Activated CD4-positive, alpha-beta T cell treated with anti-CD3 and anti-CD28 coated beads, Interleukin-2, amount 50 U/mL, for 1 hour (primary cell): ENCODE measurements around the gene RASSF10.
"Not testable (repeated sequence)": the region's sequence is repeated elsewhere in the genome, so short reads cannot be mapped to it uniquely, and the experiment has no call there.

Experiments
- DNase-seq: peaks from one replicate; pipeline ENCODE4 v3.0.0-alpha.2; 2020

RASSF10 gene

GRCh38 chr11:13029872-13030271, 20.8 kb downstream of the RASSF10 start:
- DNase-seq, result no peak

- DNase-seq, result no peak
Measured at GRCh38 chr11:13030857-13031256, 21.7 kb downstream of the RASSF10 start.

- no peak for DNase-seq
Measured at GRCh38 chr11:13031349-13031748, 22.2 kb downstream of the RASSF10 start.

- DNase-seq, result no peak
Measured at GRCh38 chr11:13033760-13034533, 24.8 kb downstream of the RASSF10 start.

- no peak for DNase-seq
Measured at GRCh38 chr11:13035711-13036110, 26.6 kb downstream of the RASSF10 start.

- DNase-seq, result no peak
Measured at GRCh38 chr11:13036235-13036634, 27.1 kb downstream of the RASSF10 start.

DNA sequence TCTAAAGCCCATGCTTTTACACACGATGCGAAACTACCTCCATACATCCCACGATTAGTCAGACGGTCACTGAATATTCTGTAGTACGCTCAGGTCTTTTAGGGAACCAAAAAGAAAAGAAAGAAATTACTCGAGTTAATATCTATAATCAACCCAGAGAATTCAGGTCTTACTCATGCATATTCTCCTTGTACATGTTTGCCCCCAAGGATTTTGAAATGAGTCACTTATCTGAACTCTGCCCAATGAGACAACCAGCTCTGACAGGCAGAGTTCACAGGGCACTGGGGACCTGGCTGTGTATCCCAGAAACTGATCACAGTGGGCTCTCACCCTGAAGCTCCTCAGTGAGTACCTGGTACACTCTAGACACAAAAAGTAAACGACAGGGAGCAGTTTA, 29.2 kb downstream of the RASSF10 start:
- DNase-seq, result no peak

DNA sequence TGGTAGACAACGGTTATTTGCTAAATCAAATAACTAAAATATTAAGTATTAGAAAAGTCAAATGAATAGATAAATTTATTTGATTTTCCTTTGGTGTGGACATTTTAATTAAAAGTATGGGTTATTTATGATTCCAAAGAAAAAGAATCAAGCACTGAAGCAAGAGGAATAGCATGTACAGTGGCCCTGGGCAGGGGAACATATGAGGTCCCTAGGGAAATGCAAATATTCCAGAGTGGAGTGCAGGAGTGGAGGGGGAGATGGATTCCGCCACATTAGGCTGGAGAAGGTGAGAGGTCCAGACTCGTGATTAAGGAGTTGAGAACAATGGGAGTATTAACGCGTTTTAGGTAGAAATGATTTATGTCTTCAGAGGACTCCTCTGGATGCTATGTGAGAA, 30.0 kb downstream of the RASSF10 start:
- no peak for DNase-seq

- DNase-seq, result no peak
Measured at GRCh38 chr11:13040969-13041561, 31.9 kb downstream of the RASSF10 start.

DNA sequence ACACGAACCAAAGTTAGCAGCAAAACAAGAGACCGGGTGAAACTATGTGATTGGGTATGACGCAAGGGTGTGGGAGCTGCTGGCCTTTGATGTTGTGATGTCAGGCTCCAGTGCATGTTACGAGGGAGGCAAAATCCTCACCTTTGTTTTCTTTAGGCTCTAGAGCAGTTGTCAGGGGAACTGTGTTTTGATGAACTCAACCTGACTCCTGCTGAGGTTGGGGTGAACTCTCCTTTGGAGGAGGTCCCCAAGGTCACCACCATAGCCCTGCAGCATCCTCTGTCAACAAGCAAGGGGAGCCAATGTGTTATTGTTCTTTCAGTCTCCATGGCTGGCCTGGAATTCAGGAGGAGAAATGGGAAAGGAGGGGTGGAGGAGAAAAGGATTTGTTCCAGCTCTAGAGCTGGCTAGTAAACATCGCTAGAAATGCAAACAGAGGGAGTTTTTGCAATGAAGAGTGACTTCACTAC, 33.8 kb downstream of the RASSF10 start:
- no peak for DNase-seq

- no peak for DNase-seq
Measured at GRCh38 chr11:13043912-13044628, 35.0 kb downstream of the RASSF10 start.

DNA sequence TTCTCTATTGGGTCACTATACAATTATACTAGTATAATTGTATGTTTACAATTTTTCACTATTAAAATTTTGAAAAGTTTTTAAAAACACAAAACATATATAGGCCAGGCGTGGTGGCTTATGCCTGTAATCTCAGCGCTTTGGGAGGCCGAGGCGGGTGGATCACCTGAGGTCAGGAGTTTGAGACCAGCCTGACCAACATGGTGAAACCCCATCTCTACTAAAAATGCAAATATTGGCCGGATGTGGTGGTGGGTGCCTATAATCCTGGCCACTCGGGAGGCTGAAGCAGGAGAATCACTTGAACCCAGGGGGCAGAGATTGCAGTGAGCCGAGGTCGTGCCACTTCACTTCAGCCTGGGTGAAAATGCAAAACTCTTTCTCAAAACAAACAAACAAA, 36.0 kb downstream of the RASSF10 start:
- not testable (repeated sequence) for DNase-seq

DNA sequence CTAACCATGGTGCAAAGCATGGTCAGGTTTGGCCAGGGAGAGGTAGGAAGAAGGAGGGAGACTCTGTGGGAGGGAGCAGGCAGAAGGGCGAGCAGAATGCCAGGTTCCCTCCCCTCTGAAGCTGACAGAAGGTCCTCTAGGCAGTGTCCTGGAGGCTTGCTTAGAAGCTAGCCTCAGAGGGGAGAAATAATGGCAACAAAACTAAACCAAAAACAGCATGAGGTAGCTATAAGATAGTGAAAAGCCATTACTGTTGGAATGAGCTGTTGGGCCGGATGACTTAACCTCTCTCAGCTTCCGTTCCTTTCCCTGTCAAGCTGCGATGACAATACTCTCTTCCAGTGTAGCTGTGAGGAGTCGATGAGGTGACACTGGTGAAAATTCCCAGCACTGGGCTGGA, 36.6 kb downstream of the RASSF10 start:
- DNase-seq, result no peak

DNA sequence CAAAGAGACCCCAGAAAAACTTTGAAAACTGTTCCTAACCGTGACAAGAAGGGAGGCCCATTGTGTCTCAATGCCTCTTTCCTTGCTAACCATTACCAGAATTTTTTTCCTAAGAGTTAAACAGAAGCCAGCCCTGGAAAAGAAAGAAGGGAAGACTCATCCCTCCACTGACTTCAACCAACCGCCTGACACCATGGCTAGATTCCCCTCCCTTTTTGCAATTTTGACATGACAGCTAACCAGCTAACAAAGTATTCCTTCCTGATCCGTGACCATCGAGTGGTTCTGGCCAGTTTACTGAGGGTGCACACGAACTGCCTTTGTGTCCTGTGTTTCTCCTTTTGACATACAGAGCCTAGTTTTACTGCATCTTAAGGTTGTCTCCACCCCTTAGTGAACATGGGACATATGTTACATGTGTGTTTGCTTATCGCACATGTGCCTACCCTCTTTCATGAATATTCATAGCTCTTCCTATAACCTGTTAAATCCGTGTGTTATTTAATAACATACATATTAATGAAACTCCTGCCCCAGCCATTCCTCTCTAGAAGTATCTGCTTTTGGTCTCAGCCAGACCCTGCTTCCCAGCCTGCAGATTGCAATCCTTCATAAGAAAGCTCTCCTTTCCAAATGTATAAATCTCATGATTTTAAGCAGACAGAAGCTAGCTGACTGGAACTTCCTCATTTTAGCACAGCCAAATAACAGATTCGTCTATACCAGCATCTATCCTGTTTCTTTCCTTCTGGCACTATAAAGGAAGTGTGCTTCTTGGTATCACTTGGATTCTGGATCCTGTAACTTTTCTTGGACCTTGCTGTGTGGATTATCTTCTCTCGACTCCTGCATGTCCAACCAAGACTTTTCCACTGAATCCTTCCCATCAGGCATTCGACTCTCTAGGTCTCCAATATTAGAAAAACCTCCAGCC, 37.8 kb downstream of the RASSF10 start:
- no peak for DNase-seq

- DNase-seq, result no peak
Measured at GRCh38 chr11:13047884-13048283, 38.8 kb downstream of the RASSF10 start.

- no peak for DNase-seq
Measured at GRCh38 chr11:13051257-13051656, 42.1 kb downstream of the RASSF10 start.

- no peak for DNase-seq
Measured at GRCh38 chr11:13052130-13052571, 43.0 kb downstream of the RASSF10 start.

GRCh38 chr11:13053255-13053917, 44.3 kb downstream of the RASSF10 start:
- DNase-seq, result no peak

- no peak for DNase-seq
Measured at GRCh38 chr11:13054278-13054677, 45.2 kb downstream of the RASSF10 start.

GRCh38 chr11:13055200-13055599, 46.1 kb downstream of the RASSF10 start:
- DNase-seq, result no peak

DNA sequence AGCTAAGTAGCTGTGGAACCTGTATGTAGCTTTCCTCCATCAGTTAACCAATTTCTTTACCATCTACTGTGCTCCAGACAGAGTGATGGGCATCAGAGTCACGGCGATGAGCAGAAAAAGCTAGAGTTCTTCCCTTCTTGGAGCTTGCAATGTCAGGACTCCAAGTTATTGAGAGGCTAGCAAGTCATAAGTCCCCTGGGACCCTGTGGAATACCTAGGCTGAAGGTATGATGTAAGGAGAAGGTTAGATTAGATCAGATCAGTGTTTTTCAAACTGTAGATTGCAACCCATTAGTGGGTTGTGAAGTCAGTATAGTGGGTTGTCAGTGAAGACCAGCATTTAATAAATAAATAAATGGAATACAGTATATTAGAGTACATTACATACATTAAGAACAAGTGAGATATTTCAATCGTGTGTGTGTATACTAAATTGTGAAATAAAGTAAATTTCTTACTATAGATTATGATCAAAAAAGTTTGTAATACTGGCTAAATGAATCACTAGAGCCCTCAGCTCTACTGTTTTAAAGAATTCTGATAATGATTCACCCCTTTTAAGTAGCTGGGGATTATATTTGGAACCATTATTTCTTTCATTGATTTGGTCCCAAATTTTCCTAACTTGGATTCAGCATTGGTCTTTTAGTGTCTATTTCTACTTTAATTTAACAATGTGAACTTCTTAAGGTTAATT, 52.3 kb downstream of the RASSF10 start:
- DNase-seq, result no peak
